Measurements from ENCODE around the gene SLC7A7. TPM values are rescaled to one million over a fixed set of nuclear protein-coding genes. Genes with fewer than 3 reads are reported as not detected.
"Not testable (repeated sequence)": the region's sequence is repeated elsewhere in the genome, so short reads cannot be mapped to it uniquely, and the experiment has no call there.

Gene SLC7A7
- polyA plus RNA-seq (ENCODE audit: insufficient read length in 12 of 12) = 10 to 100 TPM in 11 of 12 donors, not detected in 1; 14.0 to 34.9 (median 26.6) TPM
- long read RNA-seq, donor 1, transcript SLC7A7-204 (10 exons, 2,447 nt) = major isoform, 27 of 88 reads
- long read RNA-seq, donor 1, partial matches to known transcripts = 60 of 88 reads
- long read RNA-seq, donor 1, other reads (novel, unspliced or antisense) = 0 of 88 reads
- long read RNA-seq, donor 2, partial matches to known transcripts = 0 of 1 reads
- long read RNA-seq, donor 2, other reads (novel, unspliced or antisense) = 0 of 1 reads
- long read RNA-seq, donor 3, partial matches to known transcripts = 0 of 3 reads
- long read RNA-seq, donor 3, other reads (novel, unspliced or antisense) = 0 of 3 reads
- long read RNA-seq, donor 4, partial matches to known transcripts = 0 of 1 reads
- long read RNA-seq, donor 4, other reads (novel, unspliced or antisense) = 0 of 1 reads
- long read RNA-seq, donor 5, transcript SLC7A7-204 (10 exons, 2,447 nt) = major isoform, 9 of 259 reads
- long read RNA-seq, donor 5, partial matches to known transcripts = 106 of 259 reads
- long read RNA-seq, donor 5, other reads (novel, unspliced or antisense) = 143 of 259 reads
- long read RNA-seq, donor 6, partial matches to known transcripts = 0 of 3 reads
- long read RNA-seq, donor 6, other reads (novel, unspliced or antisense) = 0 of 3 reads
- long read RNA-seq, donor 7, partial matches to known transcripts = 12 of 41 reads
- long read RNA-seq, donor 7, other reads (novel, unspliced or antisense) = 28 of 41 reads
- long read RNA-seq, donor 8, transcript SLC7A7-204 (10 exons, 2,447 nt) = major isoform, 5 of 5 reads
- long read RNA-seq, donor 8, partial matches to known transcripts = 0 of 5 reads
- long read RNA-seq, donor 8, other reads (novel, unspliced or antisense) = 0 of 5 reads
- long read RNA-seq, donor 9, partial matches to known transcripts = 0 of 2 reads
- long read RNA-seq, donor 9, other reads (novel, unspliced or antisense) = 0 of 2 reads
- long read RNA-seq, donor 10, partial matches to known transcripts = 11 of 23 reads
- long read RNA-seq, donor 10, other reads (novel, unspliced or antisense) = 8 of 23 reads
- long read RNA-seq, donor 11, transcript SLC7A7-204 (10 exons, 2,447 nt) = major isoform, 5 of 148 reads
- long read RNA-seq, donor 11, partial matches to known transcripts = 91 of 148 reads
- long read RNA-seq, donor 11, other reads (novel, unspliced or antisense) = 52 of 148 reads

DNA sequence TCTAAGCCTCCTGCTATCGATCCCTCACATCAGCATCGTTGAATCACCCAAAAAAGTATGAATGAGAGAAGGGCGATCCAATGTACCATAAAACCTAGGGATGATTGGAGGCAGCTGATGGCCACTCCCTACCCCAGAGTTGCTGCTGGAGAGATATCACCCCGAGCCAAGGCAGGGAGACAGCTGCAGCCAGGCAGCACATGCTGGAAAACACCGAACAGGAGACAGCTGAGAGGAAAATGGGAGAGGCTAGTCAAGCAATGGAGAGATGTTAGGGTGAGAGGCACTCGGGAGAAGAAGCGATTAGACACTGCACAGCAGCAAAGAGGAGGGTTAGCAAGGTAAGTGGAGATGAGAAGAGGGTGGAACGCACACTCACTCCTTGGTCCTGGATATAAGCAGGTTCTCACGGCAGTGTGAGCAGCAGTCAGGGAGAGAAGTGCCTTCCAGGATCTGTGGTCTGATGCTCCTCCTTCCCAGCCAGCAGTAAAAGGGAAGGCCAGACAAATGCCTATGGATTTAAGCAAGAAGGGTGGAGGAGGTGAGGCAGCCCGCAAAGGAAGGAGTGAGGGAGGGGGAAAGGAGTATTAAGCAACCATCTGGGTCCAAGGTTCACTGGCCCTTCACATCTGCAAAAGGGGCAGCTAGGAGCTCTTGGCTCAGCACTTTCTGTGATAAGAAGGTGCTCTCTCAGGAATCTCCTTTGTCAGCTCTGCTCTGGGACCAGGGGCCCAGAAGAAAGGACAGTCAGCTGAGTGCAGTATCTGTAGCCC, at the start of gene SLC7A7:
SLC7A7 (minus strand) TSS at position 495 of the 773 bp plus-strand sequence. CDS start 2,037 bp downstream, outside the sequence.
- no peak for DNase-seq

- no peak for DNase-seq
Measured at GRCh38 chr14:22864979-22865378, 49.7 kb upstream of the SLC7A7 start.

- no peak for DNase-seq
Measured at GRCh38 chr14:22861651-22862050, 46.4 kb upstream of the SLC7A7 start.

- not testable (repeated sequence) for DNase-seq
Measured at GRCh38 chr14:22860377-22860776, 45.1 kb upstream of the SLC7A7 start.

- DNase-seq = no peak
Measured at GRCh38 chr14:22856428-22856827, 41.2 kb upstream of the SLC7A7 start.

- no peak for DNase-seq
Measured at GRCh38 chr14:22854963-22855724, 39.9 kb upstream of the SLC7A7 start.

DNA sequence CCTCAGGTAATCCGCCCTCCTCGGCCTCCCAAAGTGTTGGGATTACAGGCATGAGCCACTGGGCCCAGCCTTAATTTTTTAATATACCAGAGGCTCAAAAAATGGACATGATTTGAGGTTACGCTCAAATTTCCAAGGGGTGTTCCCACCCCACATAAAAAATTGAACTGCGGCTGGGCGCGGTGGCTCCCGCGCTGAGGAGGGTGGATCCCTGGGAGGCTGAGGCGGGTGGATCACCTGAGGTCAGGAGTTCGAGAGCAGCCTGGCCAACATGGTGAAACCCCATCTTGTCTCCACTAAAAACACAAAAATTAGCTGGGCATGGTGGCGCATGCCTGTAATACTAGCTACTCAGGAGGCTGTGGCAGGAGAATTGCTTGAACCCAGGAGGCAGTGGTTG, 39.1 kb upstream of the SLC7A7 start:
- DNase-seq = not testable (repeated sequence)

DNA sequence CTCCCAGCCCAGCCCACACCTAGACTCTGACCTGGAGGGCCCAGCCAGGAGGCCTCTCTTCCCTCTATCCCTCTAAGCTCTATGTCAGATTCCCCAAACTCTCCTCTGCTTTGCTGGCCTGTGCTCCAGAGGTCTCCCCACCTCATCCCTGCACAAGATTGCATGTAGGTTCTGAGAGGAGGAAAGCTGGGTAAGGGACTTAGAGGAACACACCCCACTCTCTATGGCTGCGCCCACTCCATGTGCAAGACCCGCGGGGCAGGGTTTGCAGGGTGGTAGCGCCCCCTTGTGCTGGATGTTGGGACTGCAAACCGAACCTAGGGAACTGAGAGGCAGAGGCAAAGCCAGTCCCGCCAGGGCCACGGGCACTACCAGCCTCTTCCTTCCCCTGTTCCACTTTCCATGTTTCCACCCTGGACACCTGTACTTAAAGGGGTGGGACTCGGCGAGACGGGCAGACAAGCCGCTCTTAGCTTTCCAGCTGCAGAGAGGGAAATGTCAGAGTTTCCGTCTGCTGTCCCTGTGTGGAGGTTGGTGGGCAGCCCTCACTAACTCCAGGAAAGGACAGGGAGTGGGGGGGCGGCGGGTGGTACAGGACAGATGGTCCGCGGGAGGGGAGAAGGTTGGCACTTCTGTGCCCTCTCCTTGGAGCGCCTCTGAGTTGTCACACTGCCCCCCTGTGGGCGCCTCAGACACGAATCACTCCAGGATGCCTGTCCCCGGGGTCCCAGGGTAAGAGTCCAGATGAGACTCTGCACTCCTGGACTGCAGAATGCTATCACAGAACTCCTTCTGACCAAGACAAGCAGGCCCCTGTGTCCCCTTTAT, 37.9 kb upstream of the SLC7A7 start:
- peak; percentile 93 for DNase-seq

DNA sequence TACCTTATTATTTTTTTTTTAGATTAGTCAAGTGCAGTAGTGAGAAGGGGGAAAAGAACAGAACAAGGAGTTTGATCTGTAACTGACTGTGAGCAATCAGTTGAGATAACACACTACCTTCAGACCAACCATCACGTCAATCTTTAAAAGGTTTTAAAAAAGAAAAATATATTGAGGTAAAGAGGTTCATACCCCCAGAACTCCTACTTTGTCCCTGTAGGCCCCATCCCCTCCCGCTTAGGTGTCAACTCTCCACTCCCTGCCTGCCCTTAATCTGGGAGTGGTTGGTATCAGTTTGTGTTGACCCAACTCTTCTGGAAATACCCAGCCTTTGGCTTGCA, 37.3 kb upstream of the SLC7A7 start:
- DNase-seq = no peak

GRCh38 chr14:22852178-22852577, 36.9 kb upstream of the SLC7A7 start:
- DNase-seq = not testable (repeated sequence)

DNA sequence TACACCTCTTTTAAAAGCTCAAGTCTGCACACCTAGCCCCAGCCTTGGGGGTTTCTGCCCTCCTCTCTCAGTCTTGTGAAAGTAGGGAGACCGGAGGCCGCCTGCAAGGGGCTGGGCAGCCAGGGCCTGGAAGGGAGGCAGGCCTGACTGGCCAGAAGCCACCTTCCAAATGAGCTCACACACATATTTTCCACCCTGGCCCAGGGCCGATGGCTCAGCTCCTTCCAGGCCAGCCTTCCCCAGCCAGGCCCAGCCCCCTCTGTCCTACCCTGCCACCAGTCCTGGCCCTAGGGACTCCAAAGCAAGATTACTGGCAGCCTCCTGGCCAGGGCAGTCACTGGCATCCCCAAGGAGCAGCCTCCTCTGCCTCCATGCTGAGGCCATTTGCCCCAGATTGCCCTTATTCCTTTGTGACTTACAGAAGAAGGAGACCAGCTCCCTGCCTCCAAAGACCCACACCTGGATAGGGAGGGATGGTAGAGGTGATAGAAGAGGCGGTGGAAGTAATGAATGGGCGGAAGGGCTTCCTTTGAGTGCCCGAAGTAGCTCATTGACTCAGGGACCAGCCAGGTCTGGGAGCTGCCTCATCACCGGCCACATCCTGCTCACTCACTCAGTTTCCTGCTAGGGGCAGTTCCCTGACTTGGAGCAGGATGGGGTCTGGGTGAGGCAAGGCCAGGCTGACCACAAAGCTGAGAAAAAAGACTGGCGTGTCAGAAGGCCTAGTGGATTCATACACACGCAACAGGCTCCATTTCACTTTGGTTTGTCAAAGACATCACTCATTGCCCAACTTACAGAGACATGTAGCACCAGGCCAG, 35.9 kb upstream of the SLC7A7 start:
- DNase-seq = peak; percentile 93

DNA sequence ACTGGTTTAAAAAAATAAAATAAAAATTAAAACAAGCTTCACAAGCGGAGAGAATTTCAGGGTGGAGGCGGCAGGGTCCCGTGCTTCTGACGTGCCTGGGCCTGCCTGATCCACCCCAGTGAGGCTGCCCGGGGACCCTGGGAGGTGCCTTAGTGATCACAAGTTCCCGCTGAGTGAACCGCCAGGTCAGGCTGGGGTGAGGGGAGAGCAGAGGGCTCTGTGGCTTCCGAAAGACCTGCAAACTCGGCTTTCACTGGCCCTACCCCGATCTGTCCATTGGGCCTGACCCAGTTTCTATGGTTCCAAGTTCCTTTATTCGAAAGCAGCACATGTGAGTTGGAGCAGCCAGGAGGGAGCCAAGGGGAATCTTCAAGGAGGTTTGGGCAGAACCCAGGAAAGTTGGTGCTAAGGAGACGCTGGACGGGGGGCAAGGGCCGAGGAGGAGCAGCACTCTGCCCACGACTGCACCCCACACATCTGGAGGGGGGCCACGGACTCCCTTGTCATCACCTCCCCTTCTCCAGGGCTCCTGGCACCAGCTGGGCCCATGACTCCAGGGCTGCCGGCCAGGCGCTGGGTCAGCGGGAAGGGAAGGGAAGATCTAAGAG, 34.1 kb upstream of the SLC7A7 start:
- DNase-seq = peak; percentile 88

DNA sequence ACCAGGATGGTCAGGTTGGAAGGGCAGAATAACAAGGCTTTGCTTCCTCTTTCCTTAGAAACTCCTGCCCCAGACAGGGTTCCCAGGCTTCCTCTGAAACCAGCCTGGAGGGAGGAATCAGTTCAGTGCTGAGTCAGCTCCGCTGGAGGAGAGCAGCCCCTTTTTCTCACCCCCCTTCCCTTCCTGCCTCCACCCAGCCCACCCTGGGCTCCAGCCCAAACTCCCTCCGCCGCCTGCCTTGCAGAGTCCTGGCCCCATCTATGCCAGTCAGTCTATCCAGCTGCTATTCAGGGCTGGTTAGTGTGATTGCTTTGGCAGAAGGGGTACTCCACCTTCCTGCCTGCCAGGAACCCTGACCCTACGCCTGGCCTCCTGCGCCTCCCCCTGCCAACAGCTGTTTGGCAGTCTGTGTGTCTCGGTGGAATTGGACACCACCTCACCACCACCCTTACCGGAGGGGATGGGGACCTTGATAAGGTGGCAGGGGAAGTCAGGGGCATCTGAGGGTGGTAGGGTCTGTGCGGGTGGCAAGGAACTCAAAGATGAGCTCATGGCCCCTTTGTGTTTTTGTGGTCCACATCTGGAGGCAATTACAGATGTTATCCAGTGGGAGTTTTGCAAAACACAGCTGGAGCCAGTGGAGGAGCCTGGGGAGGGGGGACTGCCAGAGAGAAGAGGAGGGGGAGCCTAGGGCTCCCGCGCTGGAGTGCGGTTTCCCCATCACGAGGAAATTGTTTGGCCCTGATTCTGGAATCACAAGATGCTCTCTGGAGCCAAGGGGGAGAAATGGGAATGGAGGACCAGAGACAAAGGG, 33.3 kb upstream of the SLC7A7 start:
- peak; percentile 95 for DNase-seq

- peak; percentile 35 for DNase-seq
Measured at GRCh38 chr14:22847661-22848341, 32.6 kb upstream of the SLC7A7 start.

DNA sequence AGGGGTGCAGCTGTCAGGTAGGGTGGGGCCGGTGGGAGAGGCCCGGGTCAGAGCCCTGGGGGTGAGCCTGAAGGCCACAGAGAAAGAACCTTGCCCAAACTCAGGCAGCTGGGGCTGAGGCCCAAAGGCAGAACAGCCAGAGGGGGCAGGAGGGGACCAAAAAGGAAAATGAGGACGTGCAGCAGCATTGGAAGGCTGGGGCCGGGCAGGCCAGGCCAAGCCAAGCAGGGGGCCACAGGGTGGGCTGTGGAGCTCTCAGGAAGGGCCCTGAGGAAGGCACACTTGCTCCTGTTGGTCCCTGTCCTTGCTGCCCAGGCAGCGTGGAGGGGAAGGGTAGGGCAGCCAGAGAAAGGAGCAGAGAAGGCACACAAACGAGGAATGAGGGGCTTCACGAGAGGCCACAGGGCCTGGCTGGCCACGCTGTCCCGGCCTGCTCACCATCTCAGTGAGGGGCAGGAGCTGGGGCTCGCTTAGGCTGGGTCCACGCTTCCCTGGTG, 31.6 kb upstream of the SLC7A7 start:
- no peak for DNase-seq
